HG03342 (cell line): ENCODE data around the gene BTBD9.
"Not testable (repeated sequence)": the region's sequence is repeated elsewhere in the genome, so short reads cannot be mapped to it uniquely, and the experiment has no call there.

Experiments used
- ATAC-seq: cut with Tn5 transposase; IDR thresholded peaks from one replicate; pipeline ENCODE4 v1.9.1; 2021; ENCODE audit warnings: mild to moderate bottlenecking, moderate library complexity; ENCODE audit not compliant: unreplicated experiment

BTBD9 gene

GRCh38 chr6:38352636-38353035 is 287.1 kb downstream of the BTBD9 start:
- no peak for ATAC-seq

DNA sequence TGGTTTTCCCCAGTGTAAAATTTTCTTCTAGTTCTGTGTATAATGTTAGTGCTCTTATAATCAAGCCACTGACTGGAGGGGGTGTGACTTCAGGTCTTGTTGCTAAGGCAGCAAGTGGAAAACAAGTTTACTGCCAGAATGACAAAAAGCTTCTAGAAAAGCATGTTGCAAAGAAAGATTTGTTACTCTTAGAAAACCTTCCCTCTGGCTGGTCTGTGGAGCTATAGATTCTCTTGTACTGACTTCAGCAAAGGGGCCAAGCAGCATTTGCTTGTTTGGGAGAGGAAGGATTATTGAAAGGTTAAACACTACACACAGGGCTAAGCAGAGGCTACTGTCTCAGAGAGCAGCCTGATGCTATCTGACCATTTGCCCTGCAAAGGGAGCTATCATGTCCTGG is 288.8 kb downstream of the BTBD9 start:
- no peak for ATAC-seq

DNA sequence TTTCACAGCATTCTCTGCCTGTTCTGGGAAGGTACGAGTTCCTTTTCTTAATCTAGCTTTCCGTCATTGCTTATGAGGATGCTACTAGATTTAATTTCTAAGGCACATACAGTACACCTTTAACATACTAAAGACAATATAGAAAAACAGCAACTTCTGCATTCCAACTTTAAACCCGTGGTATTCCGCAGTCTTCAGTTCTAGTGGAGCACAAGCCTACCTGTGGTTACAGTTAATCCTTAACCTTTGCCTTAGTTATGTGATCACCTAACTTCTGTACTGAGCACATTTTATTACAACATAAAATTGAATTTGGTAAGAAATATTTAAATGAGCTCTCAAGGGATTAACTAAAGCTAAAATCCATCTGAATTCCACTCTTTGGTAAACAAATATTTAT is 289.5 kb downstream of the BTBD9 start:
- ATAC-seq = no peak

DNA sequence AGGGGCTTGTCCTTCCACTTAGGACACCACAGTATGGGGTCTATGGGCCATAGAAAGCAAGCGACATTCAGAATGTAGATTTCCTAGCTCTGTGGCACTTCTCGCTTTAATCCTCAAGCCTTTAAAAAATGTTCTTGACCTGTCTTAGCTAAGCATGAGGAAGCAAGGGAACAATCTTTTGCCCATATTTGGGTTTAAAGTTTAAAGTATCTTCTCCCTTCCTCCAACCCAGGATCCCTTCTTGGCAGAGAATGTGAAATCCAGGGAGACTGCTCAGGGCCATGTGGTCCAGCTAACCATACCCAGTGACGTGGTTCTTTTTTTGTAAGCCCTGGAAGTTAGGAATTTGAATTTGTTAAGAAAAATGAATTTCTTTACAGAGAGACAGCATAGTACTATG is 289.9 kb downstream of the BTBD9 start:
- ATAC-seq = no peak

GRCh38 chr6:38349221-38349620 is 290.5 kb downstream of the BTBD9 start:
- no peak for ATAC-seq

DNA sequence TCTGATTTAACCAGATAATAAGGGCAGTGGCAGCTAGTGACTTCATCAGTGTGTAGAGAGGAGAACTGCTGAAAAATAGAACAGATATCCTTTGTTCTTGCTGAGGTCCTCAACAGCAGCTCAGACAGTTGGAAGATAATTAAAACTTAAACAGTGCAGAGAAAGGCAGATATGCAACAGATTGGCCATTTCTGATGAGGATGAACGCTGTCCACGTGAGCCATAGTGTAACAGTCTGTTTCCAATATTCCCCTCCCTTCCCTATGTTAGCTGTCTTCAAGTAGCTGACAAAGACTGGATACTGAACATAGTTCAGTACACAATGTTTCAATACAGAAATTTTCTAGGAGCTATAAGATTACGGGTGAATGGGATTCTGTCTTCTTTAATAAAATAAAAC is 291.4 kb downstream of the BTBD9 start:
- ATAC-seq = no peak

DNA sequence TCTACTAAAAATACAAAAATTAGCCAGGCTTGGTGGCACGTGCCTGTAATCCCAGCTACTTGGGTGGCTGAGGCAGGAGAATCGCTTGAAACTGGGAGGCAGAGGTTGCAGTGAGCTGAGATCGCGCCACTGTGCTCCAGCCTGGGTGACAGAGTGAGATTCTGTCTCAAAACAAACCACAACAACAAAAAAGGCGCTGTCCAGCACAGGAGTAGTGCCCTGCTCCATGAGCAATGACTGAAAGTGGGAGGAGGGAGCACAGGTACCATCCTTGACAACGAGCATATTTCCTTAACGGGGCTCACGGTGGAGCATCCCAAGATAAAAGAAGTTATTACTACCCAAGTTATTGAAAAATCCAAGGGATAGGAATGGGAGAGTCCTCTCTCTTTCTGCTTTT is 291.9 kb downstream of the BTBD9 start:
- ATAC-seq = not testable (repeated sequence)

DNA sequence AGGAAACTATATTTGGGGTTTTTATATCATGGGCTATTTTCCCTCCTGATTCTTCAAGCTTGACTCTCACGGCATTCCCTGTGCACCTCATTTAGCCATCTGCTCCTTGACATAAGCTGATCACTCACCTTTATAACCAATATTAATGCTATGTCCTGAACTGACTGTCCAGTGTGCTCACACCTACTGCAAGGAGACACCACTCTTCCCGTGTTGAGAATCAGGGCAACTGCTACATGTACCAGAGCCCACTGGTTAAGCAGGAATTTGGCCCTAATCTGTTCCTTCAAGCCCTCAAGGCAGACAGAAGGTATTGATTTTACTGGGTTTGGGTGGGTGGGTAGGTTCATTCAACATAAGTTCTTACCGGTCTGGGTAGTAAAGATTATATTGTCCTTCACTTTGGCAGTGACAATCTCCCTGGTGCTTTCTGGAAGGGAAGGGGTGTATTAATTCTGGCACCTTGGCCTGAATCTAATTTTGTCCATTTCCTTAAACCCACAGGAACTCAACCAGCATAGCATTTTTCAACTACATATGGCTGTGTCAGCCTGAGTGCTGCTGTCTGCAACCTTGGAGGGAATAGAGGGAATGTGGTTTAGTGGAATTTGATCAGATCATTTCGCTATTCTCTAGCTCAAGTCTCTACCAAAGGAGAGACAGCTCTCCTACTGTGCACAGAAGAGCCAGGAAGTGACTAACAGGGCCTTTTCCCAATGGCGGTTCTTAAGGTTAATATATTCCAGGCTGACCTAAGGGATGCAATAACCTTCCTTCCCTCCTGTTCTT is 293.2 kb downstream of the BTBD9 start:
- no peak for ATAC-seq

DNA sequence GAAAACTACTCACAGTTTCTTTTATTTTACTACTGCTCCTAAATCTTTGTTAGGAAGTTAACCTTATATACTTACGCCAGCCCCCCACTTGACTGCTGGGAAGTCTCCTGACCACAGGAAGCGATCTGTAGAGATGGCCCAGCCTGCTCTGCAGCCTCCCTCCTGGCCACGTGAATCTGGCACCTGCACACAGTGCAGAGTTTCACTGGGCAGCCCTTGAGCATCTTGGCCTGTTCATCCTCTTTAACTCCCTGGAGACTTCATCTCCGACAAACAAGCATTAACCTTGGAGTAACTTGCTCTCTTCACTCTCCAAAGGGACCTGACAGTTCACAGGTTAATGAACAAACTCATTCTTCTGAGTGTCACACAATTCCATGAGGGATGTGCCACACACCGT is 294.1 kb downstream of the BTBD9 start:
- ATAC-seq = no peak

GRCh38 chr6:38341496-38341895 is 298.2 kb downstream of the BTBD9 start:
- ATAC-seq = no peak

DNA sequence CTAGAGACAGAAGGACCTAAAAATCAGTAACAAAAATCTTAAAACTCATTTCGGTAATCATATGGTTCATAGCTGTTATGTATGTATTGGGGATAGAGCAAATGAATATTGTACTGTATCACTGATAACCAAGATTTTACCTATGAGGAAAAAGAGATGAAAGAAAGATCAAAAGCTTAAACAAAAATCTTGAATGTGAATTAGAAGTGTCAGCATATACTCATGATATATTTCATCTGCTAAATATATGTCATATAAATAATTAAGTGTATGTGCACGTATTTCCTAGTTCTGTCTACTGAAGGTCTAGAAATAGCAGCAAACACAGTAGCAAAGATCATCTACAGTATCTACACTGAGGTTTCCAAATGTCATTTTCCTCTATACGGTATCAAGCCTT is 299.8 kb downstream of the BTBD9 start:
- no peak for ATAC-seq

DNA sequence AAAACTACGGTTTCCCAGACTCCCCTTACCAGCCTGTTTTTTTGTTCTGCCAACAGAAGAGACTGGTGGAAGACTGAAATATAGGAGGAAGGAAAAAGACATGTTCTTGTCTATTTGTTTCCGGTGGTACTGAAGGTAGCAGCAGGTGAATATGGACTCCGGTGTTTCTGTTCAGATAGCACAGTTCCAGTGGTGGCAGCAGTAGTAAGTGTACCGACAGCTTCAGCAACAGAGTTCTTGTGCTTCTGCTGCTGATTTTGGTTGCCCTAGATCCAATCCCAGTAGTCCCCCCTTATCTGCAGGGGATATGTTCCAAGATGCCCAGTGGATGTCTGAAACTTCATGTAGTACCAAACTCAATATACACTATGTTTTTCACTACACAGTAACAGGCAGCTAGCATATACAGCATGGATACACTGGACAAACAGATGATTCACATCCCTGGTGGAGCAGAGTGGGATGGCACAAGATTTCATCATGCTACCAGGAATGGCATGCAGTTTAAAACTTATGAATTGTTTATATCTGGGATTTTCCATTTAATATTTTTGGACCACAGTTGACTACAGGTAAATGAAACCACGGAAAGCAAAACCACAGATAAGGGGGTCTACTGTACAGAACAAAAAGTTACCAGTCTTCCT is 301.8 kb downstream of the BTBD9 start:
- no peak for ATAC-seq

DNA sequence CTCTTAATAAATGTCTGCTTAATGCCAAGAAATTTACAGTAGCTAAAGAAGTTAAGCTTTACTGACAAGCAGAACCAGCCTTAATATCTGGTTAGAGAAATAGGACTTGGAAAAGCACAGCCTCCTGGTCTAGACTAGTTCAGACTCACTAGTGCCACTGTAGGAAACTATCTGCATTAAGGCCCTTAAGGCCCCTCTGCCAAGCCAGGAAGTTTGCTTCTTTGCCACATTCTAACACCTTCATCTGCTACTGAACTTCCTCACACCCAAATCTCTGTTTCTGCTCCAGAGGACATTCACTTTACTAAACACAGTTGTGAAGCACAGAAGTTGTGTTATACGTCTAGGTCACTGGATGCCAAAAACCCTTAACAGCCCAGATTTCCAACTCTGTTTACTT is 302.8 kb downstream of the BTBD9 start:
- no peak for ATAC-seq

- no peak for ATAC-seq
Observed at GRCh38 chr6:38326837-38327236, 312.9 kb downstream of the BTBD9 start.

GRCh38 chr6:38323216-38323615 is 316.5 kb downstream of the BTBD9 start:
- ATAC-seq = no peak

GRCh38 chr6:38322138-38322537 is 317.6 kb downstream of the BTBD9 start:
- ATAC-seq = no peak

GRCh38 chr6:38320843-38321242 is 318.9 kb downstream of the BTBD9 start:
- ATAC-seq = peak; percentile 43

DNA sequence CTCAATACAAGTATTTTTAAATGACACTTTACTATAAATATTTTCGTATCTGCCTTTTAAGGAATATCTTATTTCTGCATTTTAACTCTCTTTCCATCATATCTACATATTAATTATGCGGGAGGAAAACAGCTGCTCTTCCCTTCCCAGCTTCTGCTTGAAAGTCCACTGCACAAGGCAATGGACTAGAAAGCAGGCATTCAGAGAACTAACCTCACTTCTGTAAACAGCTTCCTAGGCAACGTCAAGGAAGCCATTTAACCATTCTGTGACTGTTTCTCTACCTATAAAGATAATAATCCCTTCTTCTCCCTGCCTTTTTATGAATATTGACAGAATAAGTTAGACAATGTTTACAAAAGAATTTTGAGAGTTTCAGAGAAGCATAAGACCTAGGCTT is 319.4 kb downstream of the BTBD9 start:
- ATAC-seq = no peak

DNA sequence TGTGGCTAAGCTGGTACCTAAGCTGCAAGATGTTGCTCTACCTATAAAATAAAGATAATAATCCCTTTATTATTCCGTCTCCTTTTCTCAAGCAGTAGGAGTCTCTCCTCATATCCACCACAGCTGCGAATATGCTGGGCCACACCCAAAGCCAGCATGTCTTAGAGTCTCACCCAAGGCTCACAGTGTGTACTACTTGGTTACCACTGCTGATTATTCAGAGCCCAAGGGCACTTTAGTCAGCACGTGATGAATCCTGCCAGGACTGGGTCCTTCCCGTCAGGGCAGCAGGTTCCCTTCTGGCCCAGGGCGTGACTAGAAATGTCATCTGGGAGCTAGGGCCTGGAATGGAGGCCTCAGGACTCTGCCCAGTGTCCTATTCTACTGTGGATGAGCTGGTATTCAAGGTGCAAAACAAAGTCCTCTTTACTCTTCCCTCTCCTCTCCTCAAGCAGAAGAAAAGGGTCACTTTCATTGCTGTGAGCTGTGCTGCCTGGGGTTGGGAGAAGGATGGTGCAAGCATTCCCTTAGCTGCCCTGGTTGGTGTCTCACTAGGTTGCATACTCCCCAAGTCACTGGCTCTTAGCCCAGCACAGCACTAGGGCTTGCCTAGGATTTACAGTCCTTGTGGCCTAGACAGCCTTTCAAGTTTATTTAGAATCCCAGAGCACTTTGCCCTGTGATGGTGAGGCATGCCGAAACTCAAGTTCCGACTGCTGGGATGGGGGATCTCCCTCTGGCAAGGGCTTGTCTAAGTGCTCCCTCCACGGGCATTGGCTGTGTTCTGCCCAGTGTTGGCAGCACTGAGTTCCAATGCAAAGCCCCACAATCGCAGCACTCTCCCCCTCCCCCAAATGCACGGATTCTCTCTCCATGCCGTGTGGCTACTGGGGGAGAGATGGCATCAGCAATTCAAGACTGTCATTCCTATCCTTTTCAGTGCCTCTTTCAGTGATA is 320.2 kb downstream of the BTBD9 start:
- ATAC-seq = no peak

- ATAC-seq = peak; percentile 69
Observed at GRCh38 chr6:38316099-38316868, 323.4 kb downstream of the BTBD9 start.

- no peak for ATAC-seq
Observed at GRCh38 chr6:38311201-38311600, 328.5 kb downstream of the BTBD9 start.
